Central memory CD8-positive, alpha-beta T cell (primary cell): ENCODE measurements around the gene PPP4R3A.
"Not testable (repeated sequence)": the region's sequence is repeated elsewhere in the genome, so short reads cannot be mapped to it uniquely, and the experiment has no call there.

Source experiments
- ATAC-seq: fragments of 150-1000 bp; cut with Tn5 transposase; replicated peaks from 2 replicates; pipeline ENCODE4 v1.10.0; 2022; ENCODE audit warnings: mild to moderate bottlenecking, moderate FRiP score, moderate number of reproducible peaks; ENCODE audit not compliant: poor library complexity, severe bottlenecking; ENCODE audit errors: extremely low read depth
- DNase-seq, 2 donors: peaks; one replicate each; pipeline ENCODE4 v3.0.0; 2021; ENCODE audit warnings: low spot score in 2 of 2
- H3K27ac Mint-ChIP-seq: one replicate; pipeline ENCODE4 v1.8.0; 2022; ENCODE audit warnings: low read depth, mild to moderate bottlenecking, moderate library complexity, mixed read lengths
- H3K27me3 Mint-ChIP-seq: one replicate; pipeline ENCODE4 v1.8.0; 2022; ENCODE audit warnings: mixed read lengths
- H3K36me3 Mint-ChIP-seq: one replicate; pipeline ENCODE4 v1.8.0; 2022; ENCODE audit warnings: mild to moderate bottlenecking, moderate library complexity, mixed read lengths; ENCODE audit not compliant: insufficient read depth
- H3K4me1 Mint-ChIP-seq: one replicate; pipeline ENCODE4 v1.8.0; 2022; ENCODE audit warnings: mixed read lengths
- H3K4me3 Mint-ChIP-seq: one replicate; pipeline ENCODE4 v1.8.0; 2022; ENCODE audit warnings: mild to moderate bottlenecking, moderate library complexity, mixed read lengths
- H3K9me3 Mint-ChIP-seq: one replicate; pipeline ENCODE4 v1.8.0; 2022; ENCODE audit warnings: mixed read lengths

The PPP4R3A gene

DNA sequence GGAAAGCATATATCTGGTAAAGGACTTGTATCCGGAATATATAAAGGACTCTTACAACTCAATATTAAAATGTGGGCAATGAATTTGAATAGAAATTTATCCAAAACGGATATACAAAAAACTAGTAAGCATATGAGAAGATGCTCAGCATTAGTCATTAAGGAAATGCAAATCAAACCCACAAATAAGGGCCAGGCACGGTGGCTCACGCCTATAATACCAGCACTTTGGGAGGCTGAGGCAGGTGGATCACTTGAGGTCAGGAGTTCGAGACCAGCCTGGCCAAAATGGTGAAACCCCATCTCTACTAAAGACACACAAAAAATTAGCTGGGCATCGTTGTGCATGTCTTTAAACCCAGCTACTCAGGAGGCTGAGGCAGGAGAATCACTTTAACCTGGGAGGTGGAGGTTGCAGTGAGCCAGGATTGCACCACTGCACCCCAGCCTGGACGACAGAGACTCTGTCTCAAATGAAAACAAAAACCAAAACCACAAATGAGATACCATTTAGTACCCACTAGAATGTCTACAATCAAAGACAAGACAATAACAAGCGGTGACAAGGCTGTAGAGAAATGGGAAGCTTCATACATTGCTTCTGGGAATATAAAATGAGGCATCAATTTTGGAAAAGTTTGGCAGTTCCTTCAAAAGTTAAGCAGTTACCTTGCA, 15.6 kb downstream of the PPP4R3A start:
- peak; percentile 40 for ATAC-seq
- not testable (repeated sequence) for H3K9me3 Mint-ChIP-seq, H3K27me3 Mint-ChIP-seq, DNase-seq
- Mint-ChIP-seq H3K36me3 (peaks cover 32% of the 10 kb centered on the region), H3K27ac (peak overlapping the region; percentile 81), H3K4me1 (peaks cover 65% of the 10 kb centered on the region), H3K4me3 (peak overlapping the region; percentile 42)

- no peaks in the 10 kb centered on the region for H3K9me3 Mint-ChIP-seq
- ATAC-seq (no peak), DNase-seq (no peak)
- peaks cover 60% of the 10 kb centered on the region for H3K4me1 Mint-ChIP-seq
- no peak overlapping the region for H3K27ac Mint-ChIP-seq
- H3K36me3 Mint-ChIP-seq = peaks cover 36% of the 10 kb centered on the region
- H3K27me3 Mint-ChIP-seq = no peaks in the 10 kb centered on the region
- H3K4me3 Mint-ChIP-seq = no peak overlapping the region
These were observed 16.9 kb downstream of the PPP4R3A start for GRCh38 chr14:91493169-91493568.

DNA sequence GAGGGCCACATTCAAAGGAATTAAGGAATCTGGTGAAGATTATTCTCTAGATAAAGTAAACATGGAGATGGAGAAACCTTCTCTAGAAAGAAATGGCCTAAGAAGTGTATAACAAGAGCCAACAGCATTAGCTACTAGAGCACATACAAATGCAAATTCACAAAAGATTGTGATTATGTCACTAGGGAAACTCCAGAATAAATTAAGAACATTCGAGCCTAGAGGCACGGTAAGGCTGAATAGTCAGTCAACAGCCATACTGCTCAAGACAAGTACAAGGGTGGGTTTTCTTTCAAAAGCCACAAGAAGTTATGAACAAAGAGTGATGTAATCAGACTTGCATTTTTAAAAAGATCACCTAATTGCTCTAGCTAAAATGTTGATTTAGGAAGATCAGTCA, 25.4 kb downstream of the PPP4R3A start:
- ATAC-seq (no peak), DNase-seq (no peak)
- H3K4me3 Mint-ChIP-seq = no peak overlapping the region
- no peaks in the 10 kb centered on the region for H3K27me3 Mint-ChIP-seq
- peaks cover 82% of the 10 kb centered on the region for H3K36me3 Mint-ChIP-seq
- H3K27ac Mint-ChIP-seq = peak overlapping the region; percentile 81
- peaks cover 53% of the 10 kb centered on the region for H3K4me1 Mint-ChIP-seq
- no peaks in the 10 kb centered on the region for H3K9me3 Mint-ChIP-seq

GRCh38 chr14:91484186-91484585, 25.9 kb downstream of the PPP4R3A start:
- peaks cover 53% of the 10 kb centered on the region for H3K4me1 Mint-ChIP-seq
- DNase-seq (no peak), ATAC-seq (no peak)
- peak overlapping the region; percentile 81 for H3K27ac Mint-ChIP-seq
- peaks cover 84% of the 10 kb centered on the region for H3K36me3 Mint-ChIP-seq
- no peak overlapping the region for H3K4me3 Mint-ChIP-seq
- H3K27me3 Mint-ChIP-seq = no peaks in the 10 kb centered on the region
- H3K9me3 Mint-ChIP-seq = no peaks in the 10 kb centered on the region

DNA sequence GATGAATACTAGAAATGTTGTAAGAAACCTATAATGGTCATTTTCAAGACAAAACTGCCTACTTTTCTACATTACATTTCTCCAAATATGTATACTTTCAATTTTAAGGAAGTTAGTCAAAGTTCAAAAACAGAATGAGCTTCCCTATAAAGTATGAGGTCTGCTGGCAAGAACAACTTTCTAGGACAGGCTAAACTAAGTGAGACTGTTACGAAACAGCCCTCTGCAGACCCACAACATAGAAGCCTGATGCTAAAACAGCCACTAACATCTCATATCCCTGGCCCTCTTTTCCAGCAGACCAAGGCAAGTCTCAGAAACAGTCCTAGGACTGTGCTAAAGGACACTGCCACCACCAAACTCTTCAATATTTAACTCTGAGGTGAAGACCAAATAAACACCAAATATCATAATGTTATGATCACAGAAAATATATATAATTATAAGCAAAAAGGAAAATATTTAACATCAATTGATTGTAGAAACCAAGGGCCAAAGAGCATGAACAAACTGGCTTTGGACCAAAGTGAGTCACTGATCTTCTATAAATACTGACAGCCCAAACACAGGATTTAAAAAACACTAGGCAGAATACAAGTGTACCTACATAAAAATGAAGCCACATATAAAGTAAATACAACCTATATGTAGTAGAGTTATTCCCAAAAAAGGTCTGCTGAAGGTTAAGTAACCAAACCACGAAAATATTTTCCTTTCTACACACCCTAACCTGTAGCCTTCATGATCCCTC, 27.7 kb downstream of the PPP4R3A start:
- no peaks in the 10 kb centered on the region for H3K9me3 Mint-ChIP-seq
- peaks cover 68% of the 10 kb centered on the region for H3K4me1 Mint-ChIP-seq
- DNase-seq (no peak), ATAC-seq (no peak)
- no peak overlapping the region for H3K4me3 Mint-ChIP-seq
- peak overlapping the region; percentile 51 for H3K27ac Mint-ChIP-seq
- H3K27me3 Mint-ChIP-seq = no peaks in the 10 kb centered on the region
- peaks cover 93% of the 10 kb centered on the region for H3K36me3 Mint-ChIP-seq

DNA sequence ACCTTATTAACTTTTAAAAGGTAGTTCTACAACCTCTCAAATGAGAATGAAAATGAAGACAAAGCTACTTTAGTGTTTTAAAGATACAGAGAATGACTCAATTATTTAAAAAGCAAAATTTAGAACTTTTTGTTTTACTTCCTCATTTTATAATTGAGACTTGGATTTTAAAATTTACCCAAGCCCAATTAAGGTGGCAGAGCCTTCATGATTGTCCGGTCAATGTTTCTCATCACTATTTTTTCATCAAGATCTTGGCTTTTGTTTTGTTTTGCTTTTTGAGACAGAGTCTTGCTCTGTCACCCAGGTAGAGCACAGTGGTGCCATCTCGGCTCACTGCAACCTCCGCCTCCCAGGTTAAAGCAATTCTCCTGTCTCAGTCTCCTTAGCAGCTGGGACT, 32.7 kb downstream of the PPP4R3A start:
- Mint-ChIP-seq H3K4me3 (no peak overlapping the region), H3K36me3 (peaks cover 85% of the 10 kb centered on the region), H3K27me3 (no peaks in the 10 kb centered on the region), H3K9me3 (no peaks in the 10 kb centered on the region), H3K27ac (no peak overlapping the region), H3K4me1 (peaks cover 37% of the 10 kb centered on the region)
- DNase-seq (no peak), ATAC-seq (no peak)

GRCh38 chr14:91473046-91473445, 37.1 kb downstream of the PPP4R3A start:
- Mint-ChIP-seq H3K27me3 (no peaks in the 10 kb centered on the region), H3K4me1 (peaks cover 15% of the 10 kb centered on the region), H3K36me3 (peaks cover 76% of the 10 kb centered on the region), H3K9me3 (no peaks in the 10 kb centered on the region), H3K27ac (peak overlapping the region; percentile 36), H3K4me3 (no peak overlapping the region)
- ATAC-seq (no peak), DNase-seq (no peak)

GRCh38 chr14:91470216-91470615, 39.9 kb downstream of the PPP4R3A start:
- Mint-ChIP-seq H3K36me3 (peaks cover 78% of the 10 kb centered on the region), H3K4me3 (no peak overlapping the region), H3K4me1 (peaks cover 8% of the 10 kb centered on the region), H3K9me3 (no peaks in the 10 kb centered on the region), H3K27ac (no peak overlapping the region), H3K27me3 (no peaks in the 10 kb centered on the region)
- ATAC-seq (no peak), DNase-seq (no peak)

- no peaks in the 10 kb centered on the region for H3K27me3 Mint-ChIP-seq
- ATAC-seq (no peak), DNase-seq (no peak)
- peak overlapping the region; percentile 69 for H3K27ac Mint-ChIP-seq
- peaks cover 81% of the 10 kb centered on the region for H3K36me3 Mint-ChIP-seq
- peaks cover 15% of the 10 kb centered on the region for H3K4me1 Mint-ChIP-seq
- no peak overlapping the region for H3K4me3 Mint-ChIP-seq
- H3K9me3 Mint-ChIP-seq = no peaks in the 10 kb centered on the region
These were observed 43.9 kb downstream of the PPP4R3A start for GRCh38 chr14:91466192-91466591.

- H3K4me3 Mint-ChIP-seq = no peak overlapping the region
- DNase-seq (no peak), ATAC-seq (no peak)
- H3K27ac Mint-ChIP-seq = peak overlapping the region; percentile 69
- no peaks in the 10 kb centered on the region for H3K27me3 Mint-ChIP-seq
- peaks cover 86% of the 10 kb centered on the region for H3K36me3 Mint-ChIP-seq
- peaks cover 15% of the 10 kb centered on the region for H3K4me1 Mint-ChIP-seq
- no peaks in the 10 kb centered on the region for H3K9me3 Mint-ChIP-seq
These were observed 45.4 kb downstream of the PPP4R3A start for GRCh38 chr14:91464615-91465205.

GRCh38 chr14:91458612-91459011, 51.5 kb downstream of the PPP4R3A start:
- no peak for DNase-seq
- no peaks in the 10 kb centered on the region for H3K27me3 Mint-ChIP-seq
- peaks cover 11% of the 10 kb centered on the region for H3K4me1 Mint-ChIP-seq
- no peaks in the 10 kb centered on the region for H3K9me3 Mint-ChIP-seq
- no peak overlapping the region for H3K27ac Mint-ChIP-seq
- no peak overlapping the region for H3K4me3 Mint-ChIP-seq
- peaks cover 71% of the 10 kb centered on the region for H3K36me3 Mint-ChIP-seq
- ATAC-seq = no peak

DNA sequence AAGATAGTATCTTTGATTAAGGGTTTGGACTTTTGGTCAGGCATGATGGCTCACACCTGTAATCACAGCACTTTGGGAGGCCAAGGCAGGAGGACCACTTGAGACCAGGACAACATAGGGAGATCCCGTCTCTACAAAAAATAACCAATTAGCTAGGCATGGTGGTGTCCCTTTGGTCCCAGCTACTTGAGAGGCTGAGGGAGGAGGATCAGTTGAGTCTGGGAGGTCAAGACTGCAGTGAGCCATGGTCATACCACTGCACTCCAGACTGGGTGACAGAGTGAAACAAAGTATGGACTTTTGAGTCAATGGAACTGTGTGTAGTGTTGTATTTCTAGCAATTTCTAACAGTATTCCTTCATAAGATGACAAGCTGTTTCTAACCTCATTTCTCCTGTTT, 53.8 kb downstream of the PPP4R3A start:
- Mint-ChIP-seq H3K36me3 (peaks cover 56% of the 10 kb centered on the region), H3K27me3 (no peaks in the 10 kb centered on the region), H3K9me3 (no peaks in the 10 kb centered on the region), H3K27ac (no peak overlapping the region), H3K4me3 (no peak overlapping the region), H3K4me1 (peaks cover 5% of the 10 kb centered on the region)
- DNase-seq (no peak), ATAC-seq (no peak)

DNA sequence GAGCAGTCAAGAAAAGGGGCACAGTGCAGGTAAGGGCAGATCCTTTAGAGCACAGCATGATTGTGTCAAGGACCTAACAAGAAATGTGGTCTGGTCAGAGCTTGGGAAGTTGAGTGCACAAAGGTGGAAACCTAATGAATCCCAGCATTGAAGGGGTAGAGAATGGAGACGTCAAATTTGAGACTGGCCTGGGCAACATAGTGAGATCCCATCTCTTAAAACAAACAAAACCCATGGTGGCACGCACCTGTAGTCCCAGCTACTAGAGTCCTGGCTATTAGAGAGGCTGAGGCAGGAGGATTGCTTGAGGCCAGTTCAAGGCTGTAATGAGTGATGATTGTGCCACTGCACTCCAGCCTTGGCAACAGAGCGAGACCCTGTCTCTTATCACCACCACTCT, 55.5 kb downstream of the PPP4R3A start:
- Mint-ChIP-seq H3K27me3 (no peaks in the 10 kb centered on the region), H3K4me1 (peaks cover 5% of the 10 kb centered on the region), H3K27ac (no peak overlapping the region), H3K9me3 (no peaks in the 10 kb centered on the region), H3K36me3 (peaks cover 39% of the 10 kb centered on the region), H3K4me3 (no peak overlapping the region)
- ATAC-seq (no peak), DNase-seq (no peak)
